Measurements from ENCODE around the gene ASPG.

The ASPG gene

DNA sequence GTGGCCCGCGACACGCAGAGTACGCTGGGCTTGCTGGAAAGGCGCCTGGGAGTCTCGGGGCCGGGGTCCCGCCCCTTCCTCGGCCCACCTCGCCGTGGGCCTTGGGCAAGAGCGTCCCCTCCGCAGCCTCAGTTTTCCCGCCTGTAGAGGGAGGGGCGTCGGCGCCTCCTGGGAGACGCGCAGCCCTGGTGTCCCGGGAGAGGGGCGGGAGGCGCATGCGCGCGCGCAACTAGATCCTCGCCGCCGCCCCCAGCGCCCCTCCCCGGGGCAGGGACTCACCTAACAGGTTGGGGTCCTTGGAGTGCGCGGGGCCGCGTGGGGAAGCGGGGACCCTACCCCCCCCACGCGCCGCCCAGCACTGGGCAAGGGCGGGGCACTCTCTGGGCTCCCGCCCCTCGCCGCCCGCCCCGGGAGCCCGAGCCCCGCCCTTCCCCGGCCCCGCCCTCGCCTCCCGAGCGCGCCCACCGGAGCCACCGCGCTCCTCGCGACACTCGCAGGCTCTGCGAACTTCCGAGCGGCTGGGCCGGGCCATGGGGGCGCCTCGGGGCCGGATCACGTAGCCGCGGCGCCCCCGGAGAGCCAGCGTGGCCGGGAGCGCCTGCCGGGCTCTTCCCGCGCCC lies 52.7 kb downstream of the ASPG start, which contains the start of gene KIF26A:
TSS of gene KIF26A (plus strand) at position 490 of the 620 bp plus-strand sequence. CDS start 136 bp downstream, outside the sequence.
- TF ChIP-seq TOX (CRISPR knock-in tag; IDR thresholded peaks at IDR 0.05; ENCODE audit: borderline replicate concordance) (no peak), ZFP3 (CRISPR knock-in tag; IDR thresholded peaks at IDR 0.05) (no peak), ESRRG (CRISPR knock-in tag; IDR thresholded peaks at IDR 0.05) (no peak), ISL1 (CRISPR knock-in tag; IDR thresholded peaks at IDR 0.05) (no peak), ZFP30 (CRISPR knock-in tag; IDR thresholded peaks at IDR 0.05) (no peak), ZNF8 (CRISPR knock-in tag; IDR thresholded peaks at IDR 0.05) (no peak), SNAI2 (CRISPR knock-in tag; IDR thresholded peaks at IDR 0.05) (no peak), CSDC2 (CRISPR knock-in tag; IDR thresholded peaks at IDR 0.05) (no peak), ZNF565 (CRISPR knock-in tag; conservative IDR thresholded peaks at IDR 0.05; ENCODE audit: low read depth) (no peak), ZC3H10 (CRISPR knock-in tag; IDR thresholded peaks at IDR 0.05) (no peak), PPARA (CRISPR knock-in tag; IDR thresholded peaks at IDR 0.05; ENCODE audit: borderline replicate concordance) (no peak)
- TF ChIP-seq, protein P1, sequence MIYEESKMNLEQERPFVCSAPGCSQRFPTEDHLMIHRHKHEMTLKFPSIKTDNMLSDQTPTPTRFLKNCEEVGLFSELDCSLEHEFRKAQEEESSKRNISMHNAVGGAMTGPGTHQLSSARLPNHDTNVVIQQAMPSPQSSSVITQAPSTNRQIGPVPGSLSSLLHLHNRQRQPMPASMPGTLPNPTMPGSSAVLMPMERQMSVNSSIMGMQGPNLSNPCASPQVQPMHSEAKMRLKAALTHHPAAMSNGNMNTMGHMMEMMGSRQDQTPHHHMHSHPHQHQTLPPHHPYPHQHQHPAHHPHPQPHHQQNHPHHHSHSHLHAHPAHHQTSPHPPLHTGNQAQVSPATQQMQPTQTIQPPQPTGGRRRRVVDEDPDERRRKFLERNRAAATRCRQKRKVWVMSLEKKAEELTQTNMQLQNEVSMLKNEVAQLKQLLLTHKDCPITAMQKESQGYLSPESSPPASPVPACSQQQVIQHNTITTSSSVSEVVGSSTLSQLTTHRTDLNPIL (CRISPR knock-in tag; IDR thresholded peaks at IDR 0.05; ENCODE audit: low read depth) = no peak
- TF ChIP-seq, protein P2, sequence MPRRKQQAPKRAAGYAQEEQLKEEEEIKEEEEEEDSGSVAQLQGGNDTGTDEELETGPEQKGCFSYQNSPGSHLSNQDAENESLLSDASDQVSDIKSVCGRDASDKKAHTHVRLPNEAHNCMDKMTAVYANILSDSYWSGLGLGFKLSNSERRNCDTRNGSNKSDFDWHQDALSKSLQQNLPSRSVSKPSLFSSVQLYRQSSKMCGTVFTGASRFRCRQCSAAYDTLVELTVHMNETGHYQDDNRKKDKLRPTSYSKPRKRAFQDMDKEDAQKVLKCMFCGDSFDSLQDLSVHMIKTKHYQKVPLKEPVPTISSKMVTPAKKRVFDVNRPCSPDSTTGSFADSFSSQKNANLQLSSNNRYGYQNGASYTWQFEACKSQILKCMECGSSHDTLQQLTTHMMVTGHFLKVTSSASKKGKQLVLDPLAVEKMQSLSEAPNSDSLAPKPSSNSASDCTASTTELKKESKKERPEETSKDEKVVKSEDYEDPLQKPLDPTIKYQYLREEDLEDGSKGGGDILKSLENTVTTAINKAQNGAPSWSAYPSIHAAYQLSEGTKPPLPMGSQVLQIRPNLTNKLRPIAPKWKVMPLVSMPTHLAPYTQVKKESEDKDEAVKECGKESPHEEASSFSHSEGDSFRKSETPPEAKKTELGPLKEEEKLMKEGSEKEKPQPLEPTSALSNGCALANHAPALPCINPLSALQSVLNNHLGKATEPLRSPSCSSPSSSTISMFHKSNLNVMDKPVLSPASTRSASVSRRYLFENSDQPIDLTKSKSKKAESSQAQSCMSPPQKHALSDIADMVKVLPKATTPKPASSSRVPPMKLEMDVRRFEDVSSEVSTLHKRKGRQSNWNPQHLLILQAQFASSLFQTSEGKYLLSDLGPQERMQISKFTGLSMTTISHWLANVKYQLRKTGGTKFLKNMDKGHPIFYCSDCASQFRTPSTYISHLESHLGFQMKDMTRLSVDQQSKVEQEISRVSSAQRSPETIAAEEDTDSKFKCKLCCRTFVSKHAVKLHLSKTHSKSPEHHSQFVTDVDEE (CRISPR knock-in tag; IDR thresholded peaks at IDR 0.05) = no peak
- TF ChIP-seq, protein P3, sequence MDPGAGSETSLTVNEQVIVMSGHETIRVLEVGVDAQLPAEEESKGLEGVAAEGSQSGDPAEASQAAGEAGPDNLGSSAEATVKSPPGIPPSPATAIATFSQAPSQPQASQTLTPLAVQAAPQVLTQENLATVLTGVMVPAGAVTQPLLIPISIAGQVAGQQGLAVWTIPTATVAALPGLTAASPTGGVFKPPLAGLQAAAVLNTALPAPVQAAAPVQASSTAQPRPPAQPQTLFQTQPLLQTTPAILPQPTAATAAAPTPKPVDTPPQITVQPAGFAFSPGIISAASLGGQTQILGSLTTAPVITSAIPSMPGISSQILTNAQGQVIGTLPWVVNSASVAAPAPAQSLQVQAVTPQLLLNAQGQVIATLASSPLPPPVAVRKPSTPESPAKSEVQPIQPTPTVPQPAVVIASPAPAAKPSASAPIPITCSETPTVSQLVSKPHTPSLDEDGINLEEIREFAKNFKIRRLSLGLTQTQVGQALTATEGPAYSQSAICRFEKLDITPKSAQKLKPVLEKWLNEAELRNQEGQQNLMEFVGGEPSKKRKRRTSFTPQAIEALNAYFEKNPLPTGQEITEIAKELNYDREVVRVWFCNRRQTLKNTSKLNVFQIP (CRISPR knock-in tag; IDR thresholded peaks at IDR 0.05; ENCODE audit: borderline replicate concordance, low read depth) = no peak
- TF ChIP-seq, protein P4, sequence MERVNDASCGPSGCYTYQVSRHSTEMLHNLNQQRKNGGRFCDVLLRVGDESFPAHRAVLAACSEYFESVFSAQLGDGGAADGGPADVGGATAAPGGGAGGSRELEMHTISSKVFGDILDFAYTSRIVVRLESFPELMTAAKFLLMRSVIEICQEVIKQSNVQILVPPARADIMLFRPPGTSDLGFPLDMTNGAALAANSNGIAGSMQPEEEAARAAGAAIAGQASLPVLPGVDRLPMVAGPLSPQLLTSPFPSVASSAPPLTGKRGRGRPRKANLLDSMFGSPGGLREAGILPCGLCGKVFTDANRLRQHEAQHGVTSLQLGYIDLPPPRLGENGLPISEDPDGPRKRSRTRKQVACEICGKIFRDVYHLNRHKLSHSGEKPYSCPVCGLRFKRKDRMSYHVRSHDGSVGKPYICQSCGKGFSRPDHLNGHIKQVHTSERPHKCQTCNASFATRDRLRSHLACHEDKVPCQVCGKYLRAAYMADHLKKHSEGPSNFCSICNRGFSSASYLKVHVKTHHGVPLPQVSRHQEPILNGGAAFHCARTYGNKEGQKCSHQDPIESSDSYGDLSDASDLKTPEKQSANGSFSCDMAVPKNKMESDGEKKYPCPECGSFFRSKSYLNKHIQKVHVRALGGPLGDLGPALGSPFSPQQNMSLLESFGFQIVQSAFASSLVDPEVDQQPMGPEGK (CRISPR knock-in tag; IDR thresholded peaks at IDR 0.05; ENCODE audit: borderline replicate concordance) = no peak
- peak; percentile 65 for ATAC-seq

DNA sequence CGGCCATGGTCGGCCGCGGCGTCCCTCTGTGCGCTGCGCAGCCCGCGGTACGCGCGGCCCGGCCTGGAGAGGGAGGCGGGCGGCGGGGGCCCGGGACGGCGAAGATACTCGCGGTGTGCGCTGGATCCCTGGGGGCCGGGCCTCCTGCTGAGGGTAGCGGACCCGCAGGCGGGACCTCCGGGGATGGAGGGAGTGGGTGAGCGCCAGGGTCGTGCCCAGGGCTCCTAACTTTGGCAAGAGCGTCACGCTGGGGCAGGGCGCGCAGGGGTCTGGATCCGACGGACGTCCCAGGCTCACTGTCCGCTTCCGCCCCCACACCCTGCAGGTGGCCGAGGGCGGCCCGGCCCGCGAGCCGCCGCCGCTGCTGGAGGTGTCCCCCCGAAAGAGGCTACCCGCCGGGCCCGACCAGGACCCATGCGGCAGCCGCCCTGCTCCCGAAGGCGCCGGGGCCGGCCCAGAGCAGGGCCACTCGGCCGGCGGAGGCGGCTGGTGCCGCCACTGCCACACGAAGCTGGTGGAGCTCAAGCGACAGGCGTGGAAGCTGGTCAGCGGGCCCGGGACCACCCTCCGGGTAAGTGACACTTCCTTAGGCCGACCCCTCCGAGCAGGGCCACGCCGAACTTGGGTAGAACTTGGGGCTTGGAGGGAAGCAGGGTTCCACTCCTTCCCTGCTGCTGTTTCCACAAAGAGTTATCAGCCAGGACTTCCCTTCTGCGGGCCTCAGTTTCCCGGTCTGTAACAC lies 53.4 kb downstream of the ASPG start:
- ATAC-seq = peak; percentile 12
- TF ChIP-seq SNAI2 (CRISPR knock-in tag; IDR thresholded peaks at IDR 0.05) = no peak

DNA sequence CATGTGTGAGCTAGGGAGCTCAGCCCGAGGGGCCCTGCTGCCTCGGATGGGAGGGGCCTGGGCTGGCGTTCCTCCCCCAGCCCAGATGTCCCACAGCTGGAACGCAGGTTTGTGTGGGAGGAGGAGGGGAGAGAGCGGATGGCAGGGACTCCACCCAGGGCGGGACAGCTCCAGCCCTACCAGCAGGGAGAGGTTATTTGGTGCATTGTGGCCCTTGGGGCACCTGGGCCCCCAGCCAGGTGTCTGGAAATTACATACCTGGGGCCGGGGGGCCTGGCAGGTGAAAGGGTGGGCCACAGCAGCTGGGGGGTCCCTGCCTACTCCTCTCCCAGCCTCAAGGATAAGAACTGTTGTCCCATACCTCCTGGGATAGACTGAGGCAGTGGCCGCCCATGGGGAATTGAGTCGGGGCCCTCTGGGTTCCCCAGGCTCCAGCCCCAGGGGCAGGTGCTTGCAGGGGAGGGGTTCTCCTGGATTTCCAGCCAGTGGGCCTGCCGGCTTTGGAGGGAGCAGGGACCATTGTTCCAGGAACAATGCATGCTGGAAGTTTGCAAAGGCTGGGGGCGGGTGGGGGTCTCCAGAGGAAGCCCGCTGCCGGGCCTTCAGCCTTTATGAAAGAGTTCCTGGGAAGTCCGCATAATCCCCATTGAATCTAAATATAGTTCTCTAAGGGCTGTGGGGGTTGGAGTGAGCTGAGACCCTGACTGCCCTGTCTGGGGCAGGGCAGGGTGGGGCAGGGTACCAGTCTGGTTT lies 54.1 kb downstream of the ASPG start:
- no peak for ATAC-seq
- TF ChIP-seq, protein P2 (CRISPR knock-in tag; IDR thresholded peaks at IDR 0.05) = no peak
- TF ChIP-seq, protein P4 (CRISPR knock-in tag; IDR thresholded peaks at IDR 0.05; ENCODE audit: borderline replicate concordance) = no peak
